ENCODE data around the gene NFIA. TPM values are rescaled to one million over a fixed set of nuclear protein-coding genes. Genes with fewer than 3 reads are reported as not detected.

Gene NFIA
- polyA plus RNA-seq, 3 donors = 1.4 to 5.3 (median 2.4) TPM

DNA sequence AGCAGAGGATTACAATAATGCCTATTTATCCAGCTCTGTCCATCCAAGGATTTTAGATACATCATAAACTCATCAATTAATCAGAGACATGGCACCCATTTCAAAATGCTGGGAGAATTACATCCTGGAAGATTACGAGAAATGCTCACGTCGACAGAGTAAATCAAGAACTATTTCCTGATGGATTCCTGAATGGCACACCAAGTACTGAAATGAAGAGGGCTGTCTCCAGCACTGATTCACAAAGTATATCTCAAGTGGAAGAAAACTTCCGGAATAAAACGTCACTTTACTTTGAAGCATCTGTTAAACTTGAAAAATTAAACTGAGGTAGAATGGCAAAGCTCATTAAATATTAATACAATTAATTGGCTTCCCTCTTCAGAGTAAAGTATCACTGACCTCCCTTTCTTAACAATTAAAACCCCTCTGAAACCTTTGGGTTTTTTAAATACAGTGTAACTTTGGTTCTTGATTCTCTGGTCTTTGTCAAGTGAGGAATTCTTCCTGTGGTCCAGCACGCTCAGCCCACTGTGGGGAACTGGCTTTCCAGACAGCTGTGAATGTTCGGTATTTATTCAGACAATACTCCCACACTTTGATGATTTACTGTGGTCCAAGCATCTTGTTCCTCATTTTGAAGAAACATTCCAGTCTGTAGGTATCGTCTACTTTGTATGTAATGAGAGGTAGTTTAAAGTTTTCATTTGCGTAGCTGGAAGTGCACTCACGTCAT is 288.0 kb downstream of the NFIA start:
- H3K4me2 ChIP-seq (replicated peaks; ENCODE audit: extremely low read depth, low read length, poor library complexity, severe bottlenecking) = no peak overlapping the region
- H4K20me1 ChIP-seq (ENCODE audit: insufficient read depth, low read length) = no peaks in the 10 kb centered on the region
- no peaks in the 10 kb centered on the region for H3K4me1 ChIP-seq (ENCODE audit: control insufficient read depth in 1 of 2, insufficient read depth in 2 of 2, low read length in 2 of 2)
- no peaks in the 10 kb centered on the region for H3K27me3 ChIP-seq (ENCODE audit: control insufficient read depth in 2 of 2, insufficient read depth in 2 of 2, low read length in 2 of 2)
- WGBS (ENCODE audit: insufficient coverage) = 96% methylated on average over 4 of the region's 10 CpGs
- TF ChIP-seq, protein P1, sequence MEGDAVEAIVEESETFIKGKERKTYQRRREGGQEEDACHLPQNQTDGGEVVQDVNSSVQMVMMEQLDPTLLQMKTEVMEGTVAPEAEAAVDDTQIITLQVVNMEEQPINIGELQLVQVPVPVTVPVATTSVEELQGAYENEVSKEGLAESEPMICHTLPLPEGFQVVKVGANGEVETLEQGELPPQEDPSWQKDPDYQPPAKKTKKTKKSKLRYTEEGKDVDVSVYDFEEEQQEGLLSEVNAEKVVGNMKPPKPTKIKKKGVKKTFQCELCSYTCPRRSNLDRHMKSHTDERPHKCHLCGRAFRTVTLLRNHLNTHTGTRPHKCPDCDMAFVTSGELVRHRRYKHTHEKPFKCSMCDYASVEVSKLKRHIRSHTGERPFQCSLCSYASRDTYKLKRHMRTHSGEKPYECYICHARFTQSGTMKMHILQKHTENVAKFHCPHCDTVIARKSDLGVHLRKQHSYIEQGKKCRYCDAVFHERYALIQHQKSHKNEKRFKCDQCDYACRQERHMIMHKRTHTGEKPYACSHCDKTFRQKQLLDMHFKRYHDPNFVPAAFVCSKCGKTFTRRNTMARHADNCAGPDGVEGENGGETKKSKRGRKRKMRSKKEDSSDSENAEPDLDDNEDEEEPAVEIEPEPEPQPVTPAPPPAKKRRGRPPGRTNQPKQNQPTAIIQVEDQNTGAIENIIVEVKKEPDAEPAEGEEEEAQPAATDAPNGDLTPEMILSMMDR (IDR thresholded peaks at IDR 0.05) = no peak
- Mint-ChIP-seq H3K4me1 (peaks cover 3% of the 10 kb centered on the region), H3K27ac (no peak overlapping the region), H3K9me3 (no peaks in the 10 kb centered on the region), H3K36me3 (peaks cover 9 to 24% of the 10 kb centered on the region in 2 donors), H3K4me3 (no peak overlapping the region), H3K27me3 (ENCODE audit: low read depth in 3 of 3) (no peaks in the 10 kb centered on the region)
- no peak overlapping the region for H2AFZ ChIP-seq (ENCODE audit: insufficient read depth, low read depth, low read length, poor library complexity, severe bottlenecking)
- no peak overlapping the region for H3K4me3 ChIP-seq (replicated peaks in 1 of 3; ENCODE audit: low read depth in 2 of 3, low read length in 3 of 3)
- no peaks in the 10 kb centered on the region for H3K79me2 ChIP-seq (ENCODE audit: insufficient read depth, low read length)
- no peak overlapping the region for H3K27ac ChIP-seq (ENCODE audit: low read depth in 1 of 2, low read length in 2 of 2)
- no peaks in the 10 kb centered on the region for H3K9me3 ChIP-seq (replicated peaks in 1 of 2; ENCODE audit: control insufficient read depth in 1 of 2, insufficient read depth in 1 of 2, low read length in 2 of 2)
- H3K36me3 ChIP-seq (replicated peaks in 1 of 2; ENCODE audit: control insufficient read depth in 1 of 2, insufficient read depth in 2 of 2, low read length in 2 of 2) = peaks cover 0 to 6% of the 10 kb centered on the region in 2 donors
- intact Hi-C loops (cut with micrococcal nuclease) = no loop called here
- no peak for DNase-seq
- no peak overlapping the region for H3K9ac ChIP-seq (ENCODE audit: insufficient read depth, low read length, poor library complexity, severe bottlenecking)

DNA sequence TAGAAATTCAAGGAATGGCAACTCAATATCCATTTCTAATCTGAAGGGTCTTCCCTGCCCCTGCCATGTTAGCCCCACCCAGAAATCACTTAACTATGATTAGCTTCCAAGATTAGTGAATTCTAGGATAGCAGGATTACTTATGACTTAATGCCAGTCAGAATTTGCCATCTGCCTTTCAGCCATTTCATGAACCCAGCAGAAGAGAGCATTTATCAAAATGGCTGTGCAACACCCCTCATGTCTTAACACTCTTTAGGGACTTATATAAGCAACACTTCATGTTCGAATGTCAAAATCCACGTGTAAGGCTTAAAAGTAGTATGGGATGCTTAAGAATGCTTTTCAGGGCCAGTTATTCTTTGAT is 288.5 kb downstream of the NFIA start:
- Mint-ChIP-seq H3K27me3 (ENCODE audit: low read depth in 3 of 3) (no peaks in the 10 kb centered on the region), H3K27ac (no peak overlapping the region), H3K4me3 (no peak overlapping the region), H3K36me3 (peaks cover 9 to 24% of the 10 kb centered on the region in 2 donors), H3K4me1 (peaks cover 6% of the 10 kb centered on the region), H3K9me3 (no peaks in the 10 kb centered on the region)
- no peaks in the 10 kb centered on the region for H3K4me1 ChIP-seq (ENCODE audit: control insufficient read depth in 1 of 2, insufficient read depth in 2 of 2, low read length in 2 of 2)
- H3K9ac ChIP-seq (ENCODE audit: insufficient read depth, low read length, poor library complexity, severe bottlenecking) = no peak overlapping the region
- H3K9me3 ChIP-seq (replicated peaks in 1 of 2; ENCODE audit: control insufficient read depth in 1 of 2, insufficient read depth in 1 of 2, low read length in 2 of 2) = no peaks in the 10 kb centered on the region
- no peaks in the 10 kb centered on the region for H3K27me3 ChIP-seq (ENCODE audit: control insufficient read depth in 2 of 2, insufficient read depth in 2 of 2, low read length in 2 of 2)
- H3K36me3 ChIP-seq (replicated peaks in 1 of 2; ENCODE audit: control insufficient read depth in 1 of 2, insufficient read depth in 2 of 2, low read length in 2 of 2) = peaks cover 0 to 6% of the 10 kb centered on the region in 2 donors
- intact Hi-C loops (cut with micrococcal nuclease) = no loop called here
- no peaks in the 10 kb centered on the region for H3K79me2 ChIP-seq (ENCODE audit: insufficient read depth, low read length)
- no peak overlapping the region for H3K27ac ChIP-seq (ENCODE audit: low read depth in 1 of 2, low read length in 2 of 2)
- no peak overlapping the region for H3K4me3 ChIP-seq (replicated peaks in 1 of 3; ENCODE audit: low read depth in 2 of 3, low read length in 3 of 3)
- TF ChIP-seq, protein P1 (IDR thresholded peaks at IDR 0.05) = no peak
- H3K4me2 ChIP-seq (replicated peaks; ENCODE audit: extremely low read depth, low read length, poor library complexity, severe bottlenecking) = no peak overlapping the region
- H4K20me1 ChIP-seq (ENCODE audit: insufficient read depth, low read length) = no peaks in the 10 kb centered on the region
- H2AFZ ChIP-seq (ENCODE audit: insufficient read depth, low read depth, low read length, poor library complexity, severe bottlenecking) = no peak overlapping the region
- no CpG with 5 or more reads among the region's 2 CpGs for WGBS (ENCODE audit: insufficient coverage)
- DNase-seq = no peak
